SK-N-SH (cell line): ENCODE measurements around the gene ARHGDIB. TPM values are rescaled to one million over a fixed set of nuclear protein-coding genes. Genes with fewer than 3 reads are reported as not detected.

ENCODE experiments used
- CTCF ChIA-PET: fragments of 300-600, 350-600 bp; formaldehyde crosslinking; extraction: SDS; loops from one replicate; lab custom pipeline; 2021; lab: Yijun Ruan, JAX
- POLR2A ChIA-PET: fragments of 350-600 bp; sonication (Branson Sonifier 250); formaldehyde crosslinking; extraction: SDS; loops from one replicate; lab custom pipeline; 2020; ENCODE audit warnings: antibody characterized with exemption, inconsistent platforms; lab: Yijun Ruan, JAX
- DNase-seq: peaks from one replicate; pipeline ENCODE4 v3.0.0; 2012
- H2AFZ ChIP-seq: fragments of 200-600 bp; sonication (generic); 2 replicates; pipeline ENCODE4 v1.8.1; 2016; ENCODE audit warnings: antibody characterized with exemption, mild to moderate bottlenecking, low read depth
- H3F3A ChIP-seq: fragments of 200-600 bp; sonication (generic); replicated peaks from 2 replicates; pipeline ENCODE3; 2016; ENCODE audit warnings: antibody characterized with exemption, mild to moderate bottlenecking; ENCODE audit not compliant: insufficient read depth
- H3K27ac ChIP-seq, 2 experiments: fragments of 200-500 bp in 1 of 2; fragments of 200-600 bp in 1 of 2; sonication (Bioruptor generic) in 1 of 2; sonication (generic), shearing (Covaris generic) in 1 of 2; 2 replicates each; pipeline versions ENCODE4 v1.5.1 to v1.6.1; 2014 to 2016; ENCODE audit warnings: low read depth in 2 of 2, inconsistent platforms in 1 of 2, low read length in 1 of 2, mild to moderate bottlenecking in 1 of 2, mixed read lengths in 1 of 2
- H3K27me3 ChIP-seq: fragments of 200-600 bp; sonication (generic), shearing (Covaris generic); 2 replicates; pipeline ENCODE4 v1.6.1; 2016; ENCODE audit warnings: mixed run types; ENCODE audit not compliant: insufficient read depth
- H3K36me3 ChIP-seq, 2 experiments: fragments of 200-500 bp in 1 of 2; fragments of 200-600 bp in 1 of 2; sonication (Bioruptor generic) in 1 of 2; sonication (generic) in 1 of 2; replicated peaks in 1 of 2; 2 replicates each; pipeline versions ENCODE3 to v1.5.1; 2014 to 2016; ENCODE audit warnings: low read length in 1 of 2, mild to moderate bottlenecking in 1 of 2; ENCODE audit not compliant: insufficient read depth in 2 of 2, control insufficient read depth in 1 of 2
- H3K4me1 ChIP-seq, 2 experiments: fragments of 200-500 bp in 1 of 2; fragments of 200-600 bp in 1 of 2; sonication (Bioruptor generic) in 1 of 2; sonication (generic), shearing (Covaris generic) in 1 of 2; 2 replicates each; pipeline versions ENCODE4 v1.5.1 to v1.6.1; 2014 to 2016; ENCODE audit warnings: low read depth in 1 of 2, low read length in 1 of 2, mixed run types in 1 of 2; ENCODE audit not compliant: insufficient read depth in 2 of 2, control insufficient read depth in 1 of 2
- H3K4me2 ChIP-seq: fragments of 200-600 bp; sonication (generic), shearing (Covaris generic); 2 replicates; pipeline ENCODE4 v1.6.1; 2017; ENCODE audit warnings: mixed run types
- H3K4me3 ChIP-seq, 2 experiments: fragments of 200-500 bp in 1 of 2; fragments of 200-600 bp in 1 of 2; sonication (Bioruptor generic) in 1 of 2; sonication (generic), shearing (Covaris generic) in 1 of 2; 2 replicates each; pipeline versions ENCODE4 v1.5.1 to v1.8.1; 2014 to 2016; ENCODE audit warnings: low read depth in 2 of 2, inconsistent platforms in 1 of 2, low read length in 1 of 2, mild to moderate bottlenecking in 1 of 2, mixed read lengths in 1 of 2, moderate library complexity in 1 of 2
- H3K79me2 ChIP-seq: fragments of 200-600 bp; sonication (generic); 2 replicates; pipeline ENCODE4 v1.8.1; 2017; ENCODE audit warnings: mild to moderate bottlenecking; ENCODE audit not compliant: insufficient read depth
- H3K9ac ChIP-seq: fragments of 200-600 bp; sonication (generic); 2 replicates; pipeline ENCODE4 v1.6.1; 2017; ENCODE audit warnings: mixed run types
- H3K9me2 ChIP-seq: fragments of 200-600 bp; sonication (generic); 2 replicates; pipeline ENCODE4 v1.6.1; 2017; ENCODE audit warnings: mixed run types
- H3K9me3 ChIP-seq: fragments of 200-600 bp; sonication (generic); 2 replicates; pipeline ENCODE4 v1.6.1; 2017; ENCODE audit warnings: mixed run types, mild to moderate bottlenecking, moderate library complexity
- H4K20me1 ChIP-seq: fragments of 200-600 bp; sonication (generic); 2 replicates; pipeline ENCODE4 v1.6.1; 2017; ENCODE audit warnings: mild to moderate bottlenecking, mixed run types; ENCODE audit not compliant: insufficient read depth
- CHD2 ChIP-seq: fragments of 150-350 bp; IDR thresholded peaks from 2 replicates; pipeline ENCODE4 v1.6.1; 2018; ENCODE audit warnings: low read length; ENCODE audit not compliant: partially characterized antibody
- EP300 ChIP-seq, 2 experiments: IDR thresholded peaks; 2 replicates each; pipeline versions ENCODE4 v1.4.0 to v1.6.1; 2012; ENCODE audit warnings: borderline replicate concordance in 1 of 2, low read depth in 1 of 2, low read length in 1 of 2
- FOXJ3 ChIP-seq: sonication (generic); formaldehyde crosslinking; IDR thresholded peaks from 2 replicates; pipeline ENCODE4 v1.5.1; 2020; ENCODE audit warnings: mild to moderate bottlenecking, missing genetic modification reagents
- POLR2AphosphoS5 ChIP-seq: IDR thresholded peaks from 2 replicates; pipeline ENCODE4 v1.6.1; 2012; ENCODE audit warnings: low read depth, low read length
- TCF12 ChIP-seq: IDR thresholded peaks from 2 replicates; pipeline ENCODE4 v1.4.0; 2012
- WGBS: methylation state at CpG from one replicate; pipeline ENCODE4 v1.1.6; 2017; ENCODE audit warnings: low lambda C conversion rate; 5-methylcytosine and 5-hydroxymethylcytosine counted together
- polyA plus RNA-seq, 3 experiments: library from polyadenylated mRNA; depleted of rRNA; stranded (reverse); fragments of >200 nt; gene quantifications; 2 replicates each; pipeline ENCODE4 v1.2.3, GENCODE V29; 2012
- TF ChIP-seq, protein P1 (sequence below): IDR thresholded peaks from 2 replicates; pipeline ENCODE4 v1.4.0; 2012; ENCODE audit warnings: low read depth
- TF ChIP-seq, protein P2 (sequence below): fragments of 150-350 bp; IDR thresholded peaks from 2 replicates; pipeline ENCODE4 v1.6.1; 2017; ENCODE audit warnings: antibody characterized with exemption, low read length, low read depth, borderline replicate concordance
- TF ChIP-seq, protein P3 (sequence below): fragments of 150-350 bp; IDR thresholded peaks from 2 replicates; pipeline ENCODE4 v1.6.1; 2016; ENCODE audit warnings: mild to moderate bottlenecking, low read depth, low read length
- TF ChIP-seq, protein P4 (sequence below): IDR thresholded peaks from 2 replicates; pipeline ENCODE4 v1.6.1; 2012; ENCODE audit warnings: mild to moderate bottlenecking, low read depth, low read length, moderate library complexity

The ARHGDIB gene
- polyA plus RNA-seq, 1 of the 3 experiments (the other 2 are of a cell fraction), result 362 TPM

DNA sequence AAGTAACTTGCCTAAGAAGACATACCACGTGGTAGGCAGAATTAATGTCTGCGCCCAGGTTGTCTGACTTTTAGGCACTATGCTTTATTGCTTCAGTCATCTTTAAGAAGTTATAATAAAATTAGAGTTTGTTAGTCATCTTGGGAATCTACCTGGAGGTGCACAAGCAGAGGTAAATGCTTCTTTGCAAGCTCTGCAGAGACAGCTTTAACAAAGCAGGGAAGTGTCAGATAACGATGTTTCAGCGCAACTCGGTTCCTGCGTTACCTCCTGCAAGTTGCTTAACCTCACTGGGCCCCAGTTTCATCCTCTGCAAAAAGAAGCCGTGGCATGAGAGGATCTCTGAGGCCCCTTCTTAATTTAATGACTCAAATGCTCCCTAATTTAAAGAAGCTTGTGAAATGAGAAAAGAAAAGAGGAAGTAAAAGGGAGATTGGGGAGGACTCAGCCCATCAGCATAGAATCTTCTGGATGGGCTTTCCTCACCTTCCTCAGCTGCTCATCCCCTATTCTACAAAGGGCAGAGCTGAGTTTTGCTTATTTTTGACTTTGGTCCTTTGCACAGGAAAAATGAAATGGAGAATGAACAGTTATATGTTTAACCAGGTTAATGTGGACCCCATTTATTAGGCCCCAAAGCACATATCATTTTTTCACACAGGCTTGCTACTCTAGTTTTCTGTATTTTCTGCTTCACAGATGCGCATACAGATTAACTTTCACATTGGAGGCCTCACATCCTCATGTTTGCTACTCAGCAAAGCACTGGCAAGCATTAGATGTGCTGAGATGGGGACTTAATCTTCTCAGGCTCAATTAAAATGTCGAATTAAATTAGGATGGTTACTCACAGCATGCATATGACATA is 5.1 kb downstream of the ARHGDIB start:
- H3K9me3 ChIP-seq, result no peaks in the 10 kb centered on the region
- POLR2A ChIA-PET, result no interaction called here
- CTCF ChIA-PET, result no interaction called here
- TF ChIP-seq, protein P1, sequence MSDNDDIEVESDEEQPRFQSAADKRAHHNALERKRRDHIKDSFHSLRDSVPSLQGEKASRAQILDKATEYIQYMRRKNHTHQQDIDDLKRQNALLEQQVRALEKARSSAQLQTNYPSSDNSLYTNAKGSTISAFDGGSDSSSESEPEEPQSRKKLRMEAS, result no peak
- TF ChIP-seq, protein P2, sequence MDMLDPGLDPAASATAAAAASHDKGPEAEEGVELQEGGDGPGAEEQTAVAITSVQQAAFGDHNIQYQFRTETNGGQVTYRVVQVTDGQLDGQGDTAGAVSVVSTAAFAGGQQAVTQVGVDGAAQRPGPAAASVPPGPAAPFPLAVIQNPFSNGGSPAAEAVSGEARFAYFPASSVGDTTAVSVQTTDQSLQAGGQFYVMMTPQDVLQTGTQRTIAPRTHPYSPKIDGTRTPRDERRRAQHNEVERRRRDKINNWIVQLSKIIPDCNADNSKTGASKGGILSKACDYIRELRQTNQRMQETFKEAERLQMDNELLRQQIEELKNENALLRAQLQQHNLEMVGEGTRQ, result no peak
- TF ChIP-seq, all 33 proteins: peak for 0
- Histone ChIP-seq H3K4me3 (no peak overlapping the region), H3K27me3 (no peaks in the 10 kb centered on the region), H2AFZ (no peak overlapping the region), H3K36me3 (no peaks in the 10 kb centered on the region), H3F3A (peaks cover 43% of the 10 kb centered on the region), H3K9ac (no peak overlapping the region), H3K9me2 (no peaks in the 10 kb centered on the region), H3K79me2 (peaks cover 91% of the 10 kb centered on the region), H4K20me1 (no peaks in the 10 kb centered on the region), H3K27ac (peak overlapping the region in 1 of 2 experiments; percentile 94; a peak in 2 of 4 replicates), H3K4me2 (peak overlapping the region; percentile 29; the same call in 1 of the 2 replicates), H3K4me1 (peaks cover 3 to 59% of the 10 kb centered on the region in 2 experiments)
- DNase-seq, result no peak
- WGBS, result 62% methylated on average over 9 of the region's 9 CpGs

DNA sequence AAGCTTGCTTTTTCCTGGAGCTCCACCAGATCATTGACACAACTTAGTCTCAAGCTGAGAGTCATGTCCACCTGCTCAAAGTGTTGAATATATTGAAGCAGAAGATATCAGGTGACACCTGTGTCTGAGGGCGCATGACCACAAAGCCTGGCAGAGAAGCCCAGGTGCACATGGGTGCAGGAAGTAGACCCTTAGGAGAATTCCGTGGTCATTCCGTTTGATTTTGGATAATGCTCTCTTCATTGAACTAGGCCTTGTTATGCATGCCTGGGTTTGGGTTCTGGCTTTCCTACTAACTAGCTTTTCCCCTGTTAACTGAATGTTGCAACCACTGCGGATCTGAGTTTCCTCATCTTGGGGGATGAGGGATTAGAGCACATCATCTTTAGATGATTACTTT is 7.1 kb downstream of the ARHGDIB start:
- Histone ChIP-seq H3K27me3 (no peaks in the 10 kb centered on the region), H3K27ac (peak overlapping the region in 1 of 2 experiments; percentile 99; a peak in 2 of 4 replicates), H3K9ac (no peak overlapping the region), H3K4me1 (peaks cover 7 to 65% of the 10 kb centered on the region in 2 experiments), H2AFZ (no peak overlapping the region), H4K20me1 (no peaks in the 10 kb centered on the region), H3K79me2 (peaks cover 91% of the 10 kb centered on the region), H3F3A (peaks cover 38% of the 10 kb centered on the region), H3K9me2 (no peaks in the 10 kb centered on the region), H3K4me2 (no peak overlapping the region; the same call in 1 of the 2 replicates), H3K36me3 (peaks cover 3 to 13% of the 10 kb centered on the region in 2 experiments), H3K4me3 (no peak overlapping the region), H3K9me3 (no peaks in the 10 kb centered on the region)
- TF ChIP-seq, protein P3, sequence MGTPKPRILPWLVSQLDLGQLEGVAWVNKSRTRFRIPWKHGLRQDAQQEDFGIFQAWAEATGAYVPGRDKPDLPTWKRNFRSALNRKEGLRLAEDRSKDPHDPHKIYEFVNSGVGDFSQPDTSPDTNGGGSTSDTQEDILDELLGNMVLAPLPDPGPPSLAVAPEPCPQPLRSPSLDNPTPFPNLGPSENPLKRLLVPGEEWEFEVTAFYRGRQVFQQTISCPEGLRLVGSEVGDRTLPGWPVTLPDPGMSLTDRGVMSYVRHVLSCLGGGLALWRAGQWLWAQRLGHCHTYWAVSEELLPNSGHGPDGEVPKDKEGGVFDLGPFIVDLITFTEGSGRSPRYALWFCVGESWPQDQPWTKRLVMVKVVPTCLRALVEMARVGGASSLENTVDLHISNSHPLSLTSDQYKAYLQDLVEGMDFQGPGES, result no peak
- no peak for TF ChIP-seq EP300 (IDR thresholded peaks at IDR 0.05; ENCODE audit: borderline replicate concordance in 1 of 2, low read depth in 1 of 2, low read length in 1 of 2)
- no peak for TF ChIP-seq TCF12
- no peak for TF ChIP-seq FOXJ3 (CRISPR knock-in tag)
- no peak for TF ChIP-seq CHD2
- TF ChIP-seq, protein P4, sequence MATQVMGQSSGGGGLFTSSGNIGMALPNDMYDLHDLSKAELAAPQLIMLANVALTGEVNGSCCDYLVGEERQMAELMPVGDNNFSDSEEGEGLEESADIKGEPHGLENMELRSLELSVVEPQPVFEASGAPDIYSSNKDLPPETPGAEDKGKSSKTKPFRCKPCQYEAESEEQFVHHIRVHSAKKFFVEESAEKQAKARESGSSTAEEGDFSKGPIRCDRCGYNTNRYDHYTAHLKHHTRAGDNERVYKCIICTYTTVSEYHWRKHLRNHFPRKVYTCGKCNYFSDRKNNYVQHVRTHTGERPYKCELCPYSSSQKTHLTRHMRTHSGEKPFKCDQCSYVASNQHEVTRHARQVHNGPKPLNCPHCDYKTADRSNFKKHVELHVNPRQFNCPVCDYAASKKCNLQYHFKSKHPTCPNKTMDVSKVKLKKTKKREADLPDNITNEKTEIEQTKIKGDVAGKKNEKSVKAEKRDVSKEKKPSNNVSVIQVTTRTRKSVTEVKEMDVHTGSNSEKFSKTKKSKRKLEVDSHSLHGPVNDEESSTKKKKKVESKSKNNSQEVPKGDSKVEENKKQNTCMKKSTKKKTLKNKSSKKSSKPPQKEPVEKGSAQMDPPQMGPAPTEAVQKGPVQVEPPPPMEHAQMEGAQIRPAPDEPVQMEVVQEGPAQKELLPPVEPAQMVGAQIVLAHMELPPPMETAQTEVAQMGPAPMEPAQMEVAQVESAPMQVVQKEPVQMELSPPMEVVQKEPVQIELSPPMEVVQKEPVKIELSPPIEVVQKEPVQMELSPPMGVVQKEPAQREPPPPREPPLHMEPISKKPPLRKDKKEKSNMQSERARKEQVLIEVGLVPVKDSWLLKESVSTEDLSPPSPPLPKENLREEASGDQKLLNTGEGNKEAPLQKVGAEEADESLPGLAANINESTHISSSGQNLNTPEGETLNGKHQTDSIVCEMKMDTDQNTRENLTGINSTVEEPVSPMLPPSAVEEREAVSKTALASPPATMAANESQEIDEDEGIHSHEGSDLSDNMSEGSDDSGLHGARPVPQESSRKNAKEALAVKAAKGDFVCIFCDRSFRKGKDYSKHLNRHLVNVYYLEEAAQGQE, result no peak
- no peak for TF ChIP-seq POLR2AphosphoS5
- CTCF ChIA-PET, result interaction anchor here (0.6 kb wide), 1 partner anchor 1740 kb away, joined by 3 read pairs; no protein-coding TSS in a partner anchor
- POLR2A ChIA-PET, result no interaction called here
- WGBS, result 58% methylated on average over 4 of the region's 4 CpGs
- no peak for DNase-seq
